GM12892 (cell line): ENCODE measurements around the gene VPS51.

ENCODE experiments used
- POLR2A ChIP-seq: IDR thresholded peaks from 2 replicates; pipeline ENCODE4 v1.6.1; 2011; ENCODE audit warnings: low read depth, low read length, control low read depth
- TAF1 ChIP-seq: IDR thresholded peaks from 2 replicates; pipeline ENCODE4 v1.6.1; 2011; ENCODE audit warnings: low read depth, mild to moderate bottlenecking, control low read depth, low read length, borderline replicate concordance

DNA sequence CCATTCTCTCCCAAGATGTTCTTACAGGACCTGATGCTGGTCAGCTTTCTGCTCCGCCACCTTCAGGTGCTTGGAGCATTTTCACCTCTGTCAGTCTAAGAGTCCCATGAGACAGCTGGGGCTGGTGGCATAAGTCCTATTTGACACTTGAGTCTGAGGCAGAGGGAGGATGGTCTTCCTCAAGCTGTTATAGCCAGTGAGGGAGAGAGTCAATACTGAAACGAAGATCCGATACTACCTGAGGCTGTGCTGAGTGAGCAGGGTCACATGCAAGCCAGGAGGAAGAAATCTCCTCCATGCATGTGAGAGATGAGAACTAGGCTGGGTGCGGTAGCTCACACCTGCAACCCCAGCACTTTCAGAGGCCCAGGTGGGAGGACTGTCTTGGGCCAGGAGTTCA, 6.4 kb upstream of the VPS51 start:
- TF ChIP-seq TAF1 (no peak), POLR2A (no peak)
